ENCODE data around the gene FABP3. TPM values are rescaled to one million over a fixed set of nuclear protein-coding genes. Genes with fewer than 3 reads are reported as not detected.
A peak's percentile ranks its signal among the peaks of the same experiment; 100 is the strongest.

FABP3 gene
- total RNA-seq, 1 donor from 2014 or later = 24.5 TPM

DNA sequence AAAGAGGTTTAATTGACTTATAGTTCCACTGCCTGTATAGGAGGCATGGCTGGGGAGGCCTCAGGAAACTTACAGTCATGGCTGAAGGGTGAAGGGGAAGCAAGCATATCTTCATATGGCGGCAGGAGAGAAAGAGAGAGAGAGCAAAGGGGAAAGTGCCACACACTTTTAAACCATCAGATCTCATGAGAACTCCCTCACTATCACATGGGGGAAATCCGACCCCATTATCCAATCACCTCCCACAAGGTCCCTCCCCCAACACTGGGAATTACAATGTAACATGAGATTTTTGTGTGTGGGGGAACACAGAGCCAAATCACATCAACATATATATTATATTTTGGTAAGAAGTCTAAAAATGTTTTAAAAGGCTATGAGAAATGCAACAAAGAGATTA is 27.2 kb downstream of the FABP3 start:
- Histone ChIP-seq H3K27ac (no peak overlapping the region), H3K27me3 (ENCODE audit: low read depth) (no peaks in the 10 kb centered on the region), H3K9me3 (no peaks in the 10 kb centered on the region), H3K4me1 (no peaks in the 10 kb centered on the region), H3K4me3 (no peak overlapping the region), H3K36me3 (peaks cover 50% of the 10 kb centered on the region)
- TF ChIP-seq, protein P1, sequence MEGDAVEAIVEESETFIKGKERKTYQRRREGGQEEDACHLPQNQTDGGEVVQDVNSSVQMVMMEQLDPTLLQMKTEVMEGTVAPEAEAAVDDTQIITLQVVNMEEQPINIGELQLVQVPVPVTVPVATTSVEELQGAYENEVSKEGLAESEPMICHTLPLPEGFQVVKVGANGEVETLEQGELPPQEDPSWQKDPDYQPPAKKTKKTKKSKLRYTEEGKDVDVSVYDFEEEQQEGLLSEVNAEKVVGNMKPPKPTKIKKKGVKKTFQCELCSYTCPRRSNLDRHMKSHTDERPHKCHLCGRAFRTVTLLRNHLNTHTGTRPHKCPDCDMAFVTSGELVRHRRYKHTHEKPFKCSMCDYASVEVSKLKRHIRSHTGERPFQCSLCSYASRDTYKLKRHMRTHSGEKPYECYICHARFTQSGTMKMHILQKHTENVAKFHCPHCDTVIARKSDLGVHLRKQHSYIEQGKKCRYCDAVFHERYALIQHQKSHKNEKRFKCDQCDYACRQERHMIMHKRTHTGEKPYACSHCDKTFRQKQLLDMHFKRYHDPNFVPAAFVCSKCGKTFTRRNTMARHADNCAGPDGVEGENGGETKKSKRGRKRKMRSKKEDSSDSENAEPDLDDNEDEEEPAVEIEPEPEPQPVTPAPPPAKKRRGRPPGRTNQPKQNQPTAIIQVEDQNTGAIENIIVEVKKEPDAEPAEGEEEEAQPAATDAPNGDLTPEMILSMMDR (IDR thresholded peaks at IDR 0.05) = no peak
- ATAC-seq (no peak), DNase-seq (no peak)
- intact Hi-C loops (cut with DNase I) = no loop called here

DNA sequence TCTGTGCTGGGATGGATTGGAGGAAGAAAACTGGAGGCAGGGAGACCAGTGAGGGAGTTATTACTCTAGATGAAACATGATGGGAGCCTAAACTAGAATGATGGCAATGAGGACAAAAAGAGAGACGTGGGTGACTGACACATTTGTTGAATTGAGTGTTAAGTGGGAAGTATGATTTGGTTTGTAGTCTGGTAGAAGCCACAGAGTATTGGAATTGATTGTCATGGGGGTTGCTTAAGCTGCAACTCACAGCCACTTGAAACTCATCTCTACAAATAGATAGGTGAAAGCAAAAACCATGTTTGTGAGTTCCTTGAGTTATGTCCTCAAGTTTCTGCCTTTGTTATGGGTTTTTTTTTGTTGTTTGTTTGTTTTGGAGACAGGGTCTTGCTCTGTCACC is 28.4 kb downstream of the FABP3 start:
- Histone ChIP-seq H3K27ac (no peak overlapping the region), H3K4me1 (no peaks in the 10 kb centered on the region), H3K36me3 (peaks cover 44% of the 10 kb centered on the region), H3K4me3 (no peak overlapping the region), H3K9me3 (no peaks in the 10 kb centered on the region), H3K27me3 (ENCODE audit: low read depth) (no peaks in the 10 kb centered on the region)
- ATAC-seq (no peak), DNase-seq (no peak)
- intact Hi-C loops (cut with DNase I) = no loop called here
- TF ChIP-seq, protein P1 (IDR thresholded peaks at IDR 0.05) = no peak

DNA sequence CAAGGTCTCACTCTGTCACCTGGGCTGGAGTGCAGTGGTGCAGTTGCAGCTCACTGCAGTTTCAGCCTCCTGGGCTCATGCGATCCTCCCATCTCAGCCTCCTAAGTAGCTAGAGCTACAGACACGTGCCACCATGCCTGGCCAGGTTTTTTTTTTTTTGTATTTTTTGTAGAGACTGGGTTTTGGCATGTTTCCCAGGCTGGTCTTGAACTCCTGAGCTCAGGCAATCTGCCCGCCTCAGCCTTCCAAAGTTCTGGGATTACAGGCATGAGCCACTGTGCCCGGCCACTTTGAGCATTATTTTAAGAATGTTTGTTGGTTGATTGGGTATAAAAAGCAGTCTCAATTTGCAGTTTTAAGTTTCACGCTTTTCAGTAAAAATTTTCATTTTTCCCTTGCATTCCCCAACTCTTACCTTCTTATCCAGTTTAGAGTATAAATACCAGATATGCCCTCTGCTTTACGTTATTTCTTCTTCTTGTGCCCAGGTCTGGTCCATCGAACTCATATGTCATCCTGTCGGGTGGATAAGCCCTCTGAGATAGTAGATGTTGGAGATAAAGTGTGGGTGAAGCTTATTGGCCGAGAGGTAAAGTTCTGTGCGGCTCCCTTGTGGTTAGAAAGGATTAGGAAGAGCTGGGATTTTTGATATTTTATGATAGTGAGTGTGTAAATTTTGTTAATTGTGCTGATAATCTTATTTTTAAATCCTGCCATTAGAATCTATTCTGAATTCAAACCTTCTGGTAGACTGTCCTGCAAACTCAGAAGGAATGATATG is 36.0 kb downstream of the FABP3 start:
- intact Hi-C loops (cut with DNase I) = no loop called here
- H3K4me3 ChIP-seq = no peak overlapping the region
- DNase-seq (no peak), ATAC-seq (no peak)
- peaks cover 28% of the 10 kb centered on the region for H3K36me3 ChIP-seq
- H3K9me3 ChIP-seq = no peaks in the 10 kb centered on the region
- TF ChIP-seq, protein P1 (IDR thresholded peaks at IDR 0.05) = no peak
- no peaks in the 10 kb centered on the region for H3K4me1 ChIP-seq
- H3K27ac ChIP-seq = no peak overlapping the region
- no peaks in the 10 kb centered on the region for H3K27me3 ChIP-seq (ENCODE audit: low read depth)

DNA sequence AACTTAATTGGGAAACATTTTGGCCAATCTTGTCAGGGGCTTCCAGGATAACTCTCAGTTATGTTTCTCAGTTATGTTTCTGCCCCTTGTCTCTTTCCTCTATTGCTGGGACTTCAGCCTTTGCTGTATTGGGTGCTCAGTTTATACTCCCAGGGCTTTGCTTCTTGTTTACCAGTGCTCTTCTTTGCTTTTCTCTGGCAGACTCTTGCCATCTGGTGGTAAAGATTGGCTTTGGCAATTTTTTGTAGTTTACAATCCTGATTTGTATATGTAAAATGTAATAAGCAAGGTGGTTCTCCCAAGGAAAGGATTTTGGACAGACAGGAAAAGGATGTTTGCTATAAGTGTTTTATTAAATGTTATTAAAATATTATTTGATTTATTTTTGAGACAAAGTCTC is 37.9 kb downstream of the FABP3 start:
- TF ChIP-seq, protein P1 (IDR thresholded peaks at IDR 0.05) = peak; percentile 36
- no peaks in the 10 kb centered on the region for H3K9me3 ChIP-seq
- ATAC-seq (no peak), DNase-seq (no peak)
- no peaks in the 10 kb centered on the region for H3K4me1 ChIP-seq
- H3K27me3 ChIP-seq (ENCODE audit: low read depth) = no peaks in the 10 kb centered on the region
- peaks cover 33% of the 10 kb centered on the region for H3K36me3 ChIP-seq
- intact Hi-C loops (cut with DNase I) = no loop called here
- H3K4me3 ChIP-seq = no peak overlapping the region
- H3K27ac ChIP-seq = no peak overlapping the region

- H3K27me3 ChIP-seq (ENCODE audit: low read depth) = no peaks in the 10 kb centered on the region
- no peak for DNase-seq
- no peaks in the 10 kb centered on the region for H3K4me1 ChIP-seq
- H3K9me3 ChIP-seq = no peaks in the 10 kb centered on the region
- no peak overlapping the region for H3K27ac ChIP-seq
- TF ChIP-seq, protein P1 (IDR thresholded peaks at IDR 0.05) = no peak
- peaks cover 24% of the 10 kb centered on the region for H3K36me3 ChIP-seq
- no peak overlapping the region for H3K4me3 ChIP-seq
- no peak for ATAC-seq
- intact Hi-C loops (cut with DNase I) = no loop called here
Measured at GRCh38 chr1:31327381-31327780, 45.5 kb downstream of the FABP3 start.
